NCI-H2196 treated with DMSO at 0.1 percent for 48 hours (cell line): Measurements from ENCODE around the gene LRRC2.
"Not testable (repeated sequence)": the region's sequence is repeated elsewhere in the genome, so short reads cannot be mapped to it uniquely, and the experiment has no call there.

Source experiments
- DNase-seq: peaks from one replicate; lab custom pipeline; 2025; ENCODE audit not compliant: unreplicated experiment; lab: John Stamatoyannopoulos, UW

LRRC2 gene

DNA sequence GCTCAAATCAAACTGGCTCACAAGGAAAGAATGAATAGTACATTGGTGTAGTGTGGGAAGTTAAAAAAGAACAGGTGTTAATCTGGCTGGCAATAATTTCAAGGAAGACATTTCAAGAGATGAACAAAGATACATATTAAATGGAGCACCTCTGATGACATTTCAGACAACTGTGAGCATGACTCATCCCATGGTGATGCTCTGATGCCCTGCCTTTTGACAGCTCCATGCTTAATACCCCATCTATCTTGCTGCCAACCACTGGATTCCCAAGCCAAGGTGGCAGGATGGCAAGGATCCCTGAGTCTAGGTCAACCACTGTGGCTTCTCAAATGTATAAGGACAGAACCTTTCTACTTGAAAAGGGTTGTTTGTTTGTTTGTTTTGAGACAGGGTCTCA is 29.3 kb downstream of the LRRC2 start:
- DNase-seq: no peak

DNA sequence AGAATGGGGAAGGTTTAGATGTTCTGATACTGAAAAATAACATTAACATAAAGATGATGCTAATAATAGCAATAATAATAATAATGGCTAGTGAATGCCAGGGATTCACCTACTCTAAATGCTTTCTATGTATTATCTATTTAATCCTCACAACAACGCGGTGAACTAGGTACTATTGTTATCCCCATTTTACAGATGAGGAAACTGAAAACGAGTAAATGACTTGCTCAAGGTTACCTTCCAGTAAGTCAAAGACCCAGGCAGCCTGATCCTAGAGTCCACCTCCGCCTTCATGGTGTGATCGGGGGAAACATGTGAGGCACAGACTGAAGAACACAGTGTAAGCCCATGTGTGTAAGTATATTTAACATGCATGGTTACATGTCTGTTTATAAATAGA is 30.4 kb downstream of the LRRC2 start:
- no peak for DNase-seq

DNA sequence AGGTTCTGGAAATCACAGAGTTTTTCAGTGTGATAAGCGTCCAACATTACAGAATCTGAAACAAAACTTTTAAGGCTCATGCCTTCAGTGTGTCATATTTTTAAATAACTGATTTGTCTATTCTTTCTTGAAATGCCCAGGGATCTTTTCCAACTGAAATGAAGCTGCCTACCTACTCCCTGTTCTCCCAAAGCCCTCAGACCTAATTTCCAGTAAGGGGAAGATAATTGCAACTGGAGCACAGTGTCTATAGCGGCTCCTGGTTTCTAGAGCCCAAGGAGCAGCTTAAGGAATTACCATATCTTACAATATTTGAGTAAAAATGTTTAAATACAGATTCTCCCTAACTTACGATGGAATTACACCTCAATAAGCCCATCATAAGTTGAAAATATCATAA is 33.0 kb downstream of the LRRC2 start:
- DNase-seq: no peak

DNA sequence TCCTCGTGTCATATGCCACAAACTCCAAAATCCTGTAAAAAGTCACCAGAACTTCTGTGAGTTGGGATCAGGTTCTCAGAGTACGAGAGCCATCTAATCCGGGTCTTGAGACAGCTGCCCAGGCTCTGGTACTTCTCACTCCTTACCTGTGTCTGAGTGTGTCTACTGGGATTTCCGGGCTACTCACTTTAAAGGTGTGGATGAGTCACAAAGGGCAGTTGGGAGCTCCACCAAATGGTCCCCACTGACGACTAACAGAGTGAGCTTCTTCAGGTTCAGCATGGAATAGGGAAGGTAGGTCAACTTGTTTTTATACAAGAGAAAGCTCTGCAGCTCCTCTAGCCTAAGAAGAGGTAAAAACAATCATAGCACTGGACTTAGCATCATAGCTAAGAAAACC is 38.9 kb downstream of the LRRC2 start:
- no peak for DNase-seq

DNA sequence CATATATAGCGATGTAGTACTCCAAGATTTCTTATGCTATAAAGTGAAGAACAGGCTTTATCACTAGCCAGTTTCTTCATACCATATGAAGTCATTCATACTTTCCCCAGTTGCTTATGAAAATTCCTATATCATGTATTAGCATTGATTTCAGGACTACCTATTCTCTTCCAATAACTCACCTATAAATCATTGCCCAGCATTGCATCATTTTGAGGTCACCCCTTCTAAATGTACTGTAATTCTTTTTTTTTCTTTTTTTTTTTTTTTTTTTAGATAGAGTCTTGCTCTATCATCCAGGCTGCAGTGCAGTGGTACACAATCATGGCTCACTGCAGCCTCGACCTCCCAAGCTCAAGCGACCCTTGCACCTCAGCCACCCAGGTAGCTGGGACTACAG is 41.3 kb downstream of the LRRC2 start:
- no peak for DNase-seq

DNA sequence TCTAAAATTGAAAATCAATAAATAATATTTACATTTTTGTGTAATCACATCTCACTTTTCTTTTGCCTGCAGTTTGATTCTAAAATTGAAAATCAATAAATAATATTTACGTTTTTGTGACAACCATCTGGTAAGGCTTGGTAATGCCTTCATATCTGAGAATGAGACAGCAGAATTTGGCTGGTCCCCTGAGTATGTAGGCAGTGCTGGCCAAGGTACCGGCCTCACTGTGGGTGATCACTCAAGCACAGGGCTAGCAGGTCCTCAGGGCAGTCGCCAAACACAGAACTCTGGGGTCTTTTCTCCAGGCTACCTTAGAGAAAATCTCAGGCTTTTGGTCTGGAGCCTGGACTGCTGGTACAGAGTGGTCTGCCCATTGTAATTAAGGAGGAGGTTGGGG is 42.1 kb downstream of the LRRC2 start:
- DNase-seq: no peak

DNA sequence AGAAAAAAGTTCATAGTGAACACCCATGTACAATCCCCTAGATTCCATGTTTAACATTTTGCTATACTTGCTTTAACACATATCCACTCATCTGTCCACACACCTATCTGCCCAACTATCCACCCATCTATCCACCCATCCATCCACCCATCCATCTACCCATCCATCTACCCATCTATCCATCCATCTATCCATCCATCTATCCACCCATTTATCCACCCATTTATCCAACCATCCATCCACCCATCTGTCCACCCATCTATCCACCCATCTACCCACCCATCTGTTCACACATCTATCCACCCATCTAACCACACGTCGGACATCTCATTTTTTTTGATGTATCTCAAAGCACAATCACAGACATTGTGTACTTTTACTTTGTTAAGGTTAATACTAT is 42.5 kb downstream of the LRRC2 start:
- DNase-seq: no peak

DNA sequence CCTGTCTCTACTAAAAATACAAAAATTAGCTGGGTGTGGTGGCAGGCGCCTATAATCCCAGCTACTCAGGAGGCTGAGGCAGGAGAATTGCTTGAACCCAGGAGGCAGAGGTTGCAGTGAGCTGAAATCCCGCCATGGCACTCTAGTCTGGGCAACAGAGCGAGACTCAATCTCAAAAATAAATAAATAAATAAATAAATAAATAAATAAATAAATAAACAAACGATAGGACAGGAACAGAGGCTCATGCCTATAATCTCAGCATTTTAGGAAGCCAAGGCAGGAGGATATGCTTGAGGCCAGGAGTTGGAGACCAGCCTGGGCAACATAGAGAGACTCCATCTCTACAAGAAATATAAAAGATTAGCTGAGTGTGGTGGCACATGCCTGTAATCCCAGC is 43.9 kb downstream of the LRRC2 start:
- DNase-seq: not testable (repeated sequence)

DNA sequence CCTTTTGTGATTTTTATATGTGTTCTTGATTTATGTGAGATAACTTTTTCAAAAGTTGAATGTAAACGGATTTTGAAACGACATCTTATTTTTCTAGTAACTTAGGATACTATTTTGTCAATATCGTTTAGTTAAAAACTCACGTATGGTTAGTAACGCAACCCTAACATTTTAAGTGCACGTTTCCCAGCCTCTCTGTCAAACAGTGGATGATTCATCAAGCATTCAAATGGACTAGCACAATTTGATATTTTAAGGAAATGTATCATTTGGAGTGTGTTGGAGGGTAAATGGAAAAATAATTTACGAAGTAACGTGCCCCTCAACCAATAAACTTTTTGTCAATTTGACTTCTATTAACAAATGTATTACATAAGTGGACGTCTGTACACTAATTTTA is 45.0 kb downstream of the LRRC2 start:
- DNase-seq: no peak

DNA sequence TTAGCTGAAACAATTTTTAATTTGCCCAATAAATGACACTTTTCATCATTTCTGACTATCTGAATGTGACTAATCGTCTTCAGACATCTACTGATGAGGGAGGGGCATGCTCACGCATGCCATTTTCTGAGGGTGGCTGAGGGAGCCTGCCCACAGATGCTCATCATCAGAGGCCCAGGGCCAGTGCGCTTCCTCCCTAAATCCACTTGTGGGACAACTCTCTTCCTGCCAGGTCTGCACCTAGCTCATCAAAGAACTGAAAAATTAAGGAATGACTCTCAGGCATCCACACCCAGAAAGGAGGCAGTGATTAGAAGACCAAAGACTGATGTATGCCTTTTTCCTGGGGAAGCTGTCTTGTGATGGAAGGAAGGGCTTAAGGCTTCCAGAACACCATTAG is 45.6 kb downstream of the LRRC2 start:
- no peak for DNase-seq

DNA sequence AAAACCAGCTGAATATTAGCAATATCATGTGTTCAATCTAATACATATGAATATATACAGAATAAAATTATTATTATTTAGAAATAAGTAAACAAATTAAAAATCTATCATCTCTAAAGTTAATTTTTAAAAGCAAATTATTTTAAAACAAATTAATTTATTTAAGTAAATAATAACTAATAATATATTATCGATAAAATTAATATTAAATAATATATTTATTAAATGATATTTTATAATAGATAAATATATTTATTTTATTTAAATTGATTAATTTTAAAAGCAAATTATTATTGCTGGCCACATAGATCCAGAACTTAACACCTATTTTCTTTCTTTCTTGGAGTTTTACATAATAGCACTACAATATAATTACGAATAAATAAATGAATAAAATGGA is 46.1 kb downstream of the LRRC2 start:
- DNase-seq: no peak

DNA sequence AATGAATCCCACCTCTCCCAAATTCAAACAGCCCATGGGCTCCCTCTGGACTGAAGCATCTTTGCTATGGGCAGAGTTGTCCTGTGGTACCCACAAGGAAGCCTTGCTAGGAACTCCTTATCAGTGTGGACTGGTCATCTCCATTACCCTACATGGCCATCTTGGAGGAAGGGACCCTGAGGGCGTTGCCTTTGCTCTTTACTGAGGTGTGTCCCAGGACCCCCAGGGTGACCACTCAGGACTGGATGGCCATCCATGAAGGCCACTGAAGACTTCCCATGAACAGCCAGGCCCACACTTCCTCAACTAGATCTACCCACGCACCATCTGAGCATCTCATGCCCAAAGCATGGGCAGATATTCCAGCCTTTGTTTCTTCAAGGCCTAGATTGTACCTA is 48.3 kb downstream of the LRRC2 start:
- no peak for DNase-seq

DNA sequence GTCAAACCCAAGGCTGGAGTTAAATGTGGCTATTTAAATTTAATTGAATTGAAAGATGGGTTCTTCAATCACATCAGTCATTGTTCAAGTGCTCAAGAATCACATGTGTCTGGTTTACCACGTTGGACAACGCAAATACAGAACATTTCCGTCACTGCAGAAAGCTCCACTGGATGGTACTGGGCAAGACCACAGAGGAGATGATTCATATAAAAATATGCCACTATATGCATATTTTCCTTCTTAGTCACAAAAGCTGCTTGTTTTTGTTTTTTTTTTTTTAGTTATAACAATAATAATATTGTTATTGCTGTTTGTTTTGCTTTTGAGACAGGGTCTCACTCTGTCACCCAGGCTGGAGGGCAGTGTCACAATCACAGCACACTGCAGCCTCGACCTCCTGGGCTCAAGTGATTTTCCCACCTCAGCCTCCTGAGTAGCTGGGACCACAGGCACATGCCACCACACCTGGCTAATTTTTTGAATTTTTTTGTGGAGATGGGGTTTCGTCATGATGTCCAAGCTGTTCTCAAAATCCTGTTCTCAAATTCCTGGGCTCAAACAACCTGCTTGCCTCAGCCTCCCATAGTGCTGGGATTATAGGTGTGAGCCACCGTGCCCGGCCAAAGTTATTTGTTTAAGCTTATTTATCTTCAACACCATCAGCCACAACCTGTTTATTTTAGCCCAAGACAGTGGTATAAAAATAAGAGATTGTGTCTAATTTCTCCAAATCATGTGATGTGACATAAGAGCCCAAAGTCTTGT is 48.9 kb downstream of the LRRC2 start:
- DNase-seq: no peak

DNA sequence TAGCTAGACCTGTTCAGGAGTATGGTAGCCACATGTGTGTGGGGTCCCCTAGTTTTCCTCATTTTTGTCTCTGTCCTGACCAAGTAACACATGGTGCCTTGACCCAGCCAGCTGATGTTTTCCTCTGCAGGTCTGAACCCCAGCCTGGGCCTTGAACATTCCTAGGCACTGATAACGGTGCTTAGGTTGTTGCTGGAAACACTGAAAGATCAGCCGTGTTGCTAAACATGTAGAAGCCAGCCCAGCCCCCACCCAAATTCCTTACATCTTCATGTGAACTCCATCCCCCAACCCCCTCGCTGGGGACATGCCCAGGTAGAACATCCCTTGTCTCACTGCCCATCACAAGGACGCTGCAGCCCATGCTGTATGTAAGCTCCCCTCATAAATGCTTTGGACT is 49.6 kb downstream of the LRRC2 start:
- DNase-seq: no peak

DNA sequence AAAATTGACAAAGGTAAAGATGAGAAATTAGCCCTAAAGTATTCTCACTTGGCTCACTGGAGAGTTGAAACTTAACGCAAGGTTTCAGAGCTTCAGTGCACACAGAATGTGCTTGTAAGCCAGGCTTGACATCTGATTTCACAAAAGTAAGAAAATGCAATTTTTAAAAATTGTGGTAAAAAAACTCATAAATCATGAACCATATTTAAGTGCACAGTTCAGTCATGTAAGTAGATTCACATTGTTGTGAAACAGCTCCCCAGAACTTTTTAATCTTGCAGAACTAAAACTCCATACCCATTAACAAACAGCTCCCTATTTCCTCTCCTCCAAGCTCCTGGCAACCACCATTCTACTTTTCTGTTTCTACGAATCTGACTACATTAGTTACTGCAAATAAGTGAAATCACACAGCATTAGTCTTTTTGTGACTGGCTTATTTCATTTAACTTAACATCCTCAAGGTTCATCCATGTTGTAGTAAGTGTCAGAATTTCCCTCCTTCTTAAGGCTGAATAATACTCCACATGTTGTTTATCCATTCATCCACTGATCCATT is 53.8 kb downstream of the LRRC2 start:
- DNase-seq: no peak

DNA sequence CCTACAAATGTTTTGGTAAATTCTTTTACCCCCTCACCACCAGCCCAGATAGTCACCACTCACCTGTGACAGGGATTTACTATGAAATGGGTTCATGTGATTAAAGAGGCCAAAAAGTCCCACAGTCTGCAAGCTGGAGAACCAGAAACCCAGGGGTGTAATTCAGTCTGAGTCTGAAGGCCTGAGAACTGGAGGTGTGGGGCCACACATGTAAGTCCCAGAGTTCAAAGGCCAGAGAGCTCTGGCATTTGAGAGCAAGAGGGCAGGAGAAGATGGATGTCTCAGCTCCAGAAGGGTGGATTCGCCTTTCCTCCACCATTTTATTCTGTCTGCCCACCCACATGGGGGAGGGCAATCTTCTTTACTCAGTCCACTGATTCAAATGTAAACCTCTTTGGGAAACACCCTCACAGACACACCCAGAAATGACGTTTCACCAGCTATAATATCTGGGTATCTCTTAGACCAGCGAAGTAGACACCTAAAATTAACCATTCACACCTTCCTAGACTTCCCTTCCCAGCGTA is 56.4 kb downstream of the LRRC2 start:
- no peak for DNase-seq

DNA sequence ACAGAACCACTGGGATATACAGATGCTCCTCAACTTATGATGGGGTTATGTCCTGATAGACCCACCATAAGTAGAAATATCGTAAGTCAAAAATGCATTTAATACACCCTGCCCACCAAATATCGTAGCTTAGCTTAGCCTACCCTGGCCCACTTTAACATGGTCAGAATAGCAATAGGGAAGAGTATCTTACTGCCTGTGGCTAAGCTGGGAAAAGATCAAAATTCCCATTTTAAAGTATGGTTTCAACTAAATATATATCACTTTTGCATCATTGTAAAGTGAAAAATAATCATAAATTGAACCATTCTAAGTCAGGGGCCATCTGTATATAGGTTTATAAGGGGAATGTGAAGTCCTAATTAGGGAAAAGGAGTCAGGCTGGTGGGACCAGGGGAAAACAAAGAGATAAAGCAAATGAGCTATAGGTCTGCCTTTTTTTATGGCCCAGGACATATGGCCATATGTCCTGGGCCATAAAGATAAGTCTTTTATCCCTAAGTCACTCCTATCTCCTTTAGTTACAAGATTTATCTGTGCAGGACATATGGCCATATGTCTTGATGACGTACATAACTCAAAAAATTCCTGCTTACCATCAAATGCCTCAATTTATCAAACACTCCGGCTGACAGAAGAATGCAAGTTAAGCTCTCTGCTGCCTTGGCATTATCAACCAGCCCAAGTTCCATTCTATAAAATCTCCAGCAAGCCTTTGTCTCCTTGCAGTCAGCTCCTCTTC is 57.1 kb downstream of the LRRC2 start:
- no peak for DNase-seq

DNA sequence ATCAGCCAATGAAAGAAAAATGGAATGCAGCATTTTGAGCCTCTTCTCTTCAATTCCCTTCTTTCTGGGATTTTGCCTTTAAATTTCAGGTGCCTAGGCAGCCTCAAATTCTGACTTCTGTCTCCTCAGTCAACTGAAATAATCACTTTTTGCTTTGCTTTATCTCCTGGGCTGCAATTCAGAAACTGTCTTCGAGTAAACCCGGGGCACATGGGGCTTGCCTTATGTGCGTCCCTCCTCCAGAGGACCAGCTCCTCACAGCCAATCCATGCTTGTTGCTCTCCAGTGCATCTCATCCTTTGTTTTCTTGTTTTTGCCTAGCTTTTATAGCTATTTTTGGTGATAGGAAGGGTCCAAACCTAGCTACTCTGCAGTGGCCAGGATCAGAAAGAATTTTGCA is 59.6 kb downstream of the LRRC2 start:
- DNase-seq: no peak

DNA sequence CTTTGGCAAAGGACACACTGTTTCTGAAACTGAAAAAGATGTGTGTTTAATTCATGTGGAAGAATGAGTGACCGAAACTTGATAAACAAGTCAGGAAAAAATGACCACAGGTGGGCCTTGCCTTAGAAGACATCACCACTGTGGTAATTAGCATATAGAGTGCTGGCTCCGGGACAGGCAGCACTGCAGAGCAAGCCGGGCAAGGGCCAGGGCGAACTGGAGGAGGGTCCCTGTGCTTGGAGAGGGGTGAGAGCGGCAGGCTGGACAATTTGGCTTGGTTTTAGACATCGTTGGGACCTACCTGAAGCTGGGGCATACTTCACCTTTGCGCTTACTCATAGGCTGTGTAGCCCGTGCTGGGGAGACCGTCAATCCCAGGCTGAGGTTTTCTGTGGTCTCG is 60.1 kb downstream of the LRRC2 start:
- no peak for DNase-seq

DNA sequence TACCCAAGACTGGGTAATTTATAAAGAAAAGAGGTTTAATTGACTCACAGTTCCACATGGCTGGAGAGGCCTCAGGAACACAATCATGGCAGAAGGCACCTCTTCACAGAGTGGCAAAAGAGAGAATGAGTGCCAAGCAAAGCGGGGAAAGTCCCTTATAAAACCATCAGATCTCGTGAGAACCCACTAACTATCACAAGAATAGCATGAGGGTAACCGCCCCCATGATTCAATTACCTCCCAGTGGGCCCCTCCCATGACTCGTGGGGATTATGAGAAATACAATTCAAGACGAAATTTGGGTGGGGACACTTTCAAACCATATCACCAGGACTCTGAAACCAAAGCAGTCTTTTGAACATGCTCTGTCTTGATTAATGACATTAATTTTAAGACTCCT is 61.3 kb downstream of the LRRC2 start:
- DNase-seq: no peak

DNA sequence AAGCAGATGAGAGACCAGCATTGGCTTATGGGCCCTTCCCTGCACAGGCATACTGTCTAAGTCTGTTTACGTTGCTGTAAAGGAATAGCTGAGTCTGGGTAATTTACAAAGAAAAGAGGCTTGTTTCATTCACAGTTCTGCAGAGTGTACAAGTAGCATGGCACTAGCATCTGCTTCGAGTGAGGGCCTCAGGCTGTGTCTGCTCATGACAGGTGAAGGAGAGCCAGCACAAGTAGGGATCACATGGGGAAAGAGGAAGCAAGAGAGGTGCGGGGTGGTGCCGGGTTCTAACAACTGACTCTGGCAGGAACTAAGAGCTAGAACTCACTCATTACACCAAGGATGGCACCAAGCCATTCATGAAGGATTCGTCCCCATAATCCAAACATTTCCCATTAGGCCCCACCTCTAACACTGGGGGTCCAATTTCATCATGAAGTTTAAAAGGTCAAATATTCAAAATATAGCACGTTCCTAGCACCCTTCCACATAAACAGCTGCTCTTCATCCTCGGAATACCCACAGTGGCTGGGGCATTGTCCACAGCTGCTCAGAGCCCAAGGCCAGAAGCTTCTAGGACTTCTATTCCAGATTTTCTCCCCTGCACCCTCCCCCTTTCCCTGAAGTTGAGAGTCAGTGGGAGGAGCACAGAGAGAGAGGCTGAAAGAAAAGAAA is 62.8 kb downstream of the LRRC2 start:
- DNase-seq: no peak

DNA sequence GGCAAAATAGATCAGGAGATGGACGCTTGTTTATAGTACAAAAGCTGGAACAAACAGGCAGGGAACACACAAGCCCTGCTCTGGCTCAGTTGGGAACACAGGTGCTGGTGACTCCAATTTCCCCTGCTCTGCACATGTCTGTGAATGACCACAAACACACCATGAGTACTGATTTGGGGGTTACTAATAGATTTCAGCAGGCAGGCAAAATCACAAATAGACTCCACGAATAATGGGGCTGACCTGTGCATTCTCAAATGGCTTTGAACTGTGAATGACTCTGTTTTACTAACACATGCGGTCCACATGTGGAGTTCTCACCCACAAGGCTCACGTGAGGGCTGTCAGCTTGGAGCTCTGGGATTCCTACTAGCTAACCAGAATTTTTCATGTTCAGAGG is 64.4 kb downstream of the LRRC2 start:
- DNase-seq: no peak
